K562 (cell line): ENCODE data around the gene ZNF83. TPM values are rescaled to one million over a fixed set of nuclear protein-coding genes. Genes with fewer than 3 reads are reported as not detected.
A peak's percentile ranks its signal among the peaks of the same experiment; 100 is the strongest.

Experiments used
- ASH1L ChIP-seq: fragments of 450-650 bp; IDR thresholded peaks from 2 replicates; pipeline ENCODE4 v1.6.1; 2018; ENCODE audit warnings: borderline replicate concordance, mild to moderate bottlenecking, low read depth; ENCODE audit not compliant: partially characterized antibody
- BRCA1 ChIP-seq, 2 experiments: fragments of 450-650 bp in 1 of 2; sonication (generic) in 1 of 2; formaldehyde crosslinking in 1 of 2; IDR thresholded peaks; 2 replicates each; pipeline versions ENCODE4 v1.5.0 to v1.6.1; 2017 to 2020; ENCODE audit warnings: mild to moderate bottlenecking in 1 of 2, missing genetic modification reagents in 1 of 2
- CBX1 ChIP-seq: sonication (generic); IDR thresholded peaks from 2 replicates; pipeline ENCODE4 v1.6.1; 2016; ENCODE audit warnings: antibody characterized with exemption, low read depth, mild to moderate bottlenecking
- CEBPB ChIP-seq: fragments of 450-650 bp; IDR thresholded peaks from 2 replicates; pipeline ENCODE4 v1.6.1; 2016; ENCODE audit warnings: missing genetic modification characterization, missing compliant biosample characterization
- CREB1 ChIP-seq, 2 experiments: sonication (generic) in 1 of 2; formaldehyde crosslinking in 1 of 2; IDR thresholded peaks; 2 replicates each; pipeline versions ENCODE4 v1.6.1 to v1.8.0; 2012 to 2022; ENCODE audit warnings: inconsistent platforms in 1 of 2, mild to moderate bottlenecking in 1 of 2, missing genetic modification reagents in 1 of 2, moderate library complexity in 1 of 2
- E2F8 ChIP-seq: fragments of 450-650 bp; IDR thresholded peaks from 2 replicates; pipeline ENCODE4 v1.7.1; 2018; ENCODE audit warnings: mild to moderate bottlenecking, low read depth; ENCODE audit not compliant: partially characterized antibody
- FOXJ2 ChIP-seq: fragments of 200-800 bp; sonication (Bioruptor generic); IDR thresholded peaks from 2 replicates; pipeline ENCODE4 v1.6.1; 2016; ENCODE audit warnings: missing genetic modification characterization, missing compliant biosample characterization
- JUNB ChIP-seq: fragments of 450-650 bp; formaldehyde crosslinking; conservative IDR thresholded peaks from 2 replicates; pipeline ENCODE4 v1.4.0; 2020; ENCODE audit warnings: mild to moderate bottlenecking
- KDM1A ChIP-seq, 2 experiments: fragments of 450-650 bp; IDR thresholded peaks; 2 replicates each; pipeline ENCODE4 v1.6.1; 2016; ENCODE audit warnings: mild to moderate bottlenecking in 2 of 2
- L3MBTL2 ChIP-seq: fragments of 450-650 bp; IDR thresholded peaks from 2 replicates; pipeline ENCODE4 v1.6.1; 2016; ENCODE audit warnings: mild to moderate bottlenecking, moderate library complexity
- MTA2 ChIP-seq: fragments of 450-650 bp; IDR thresholded peaks from 2 replicates; pipeline ENCODE4 v1.6.1; 2016; ENCODE audit warnings: low read depth
- NR2C2 ChIP-seq, 2 experiments: fragments of 200-800 bp in 1 of 2; sonication (Bioruptor generic) in 1 of 2; sonication (generic) in 1 of 2; formaldehyde crosslinking in 1 of 2; IDR thresholded peaks; 2 replicates each; pipeline versions ENCODE4 v1.6.1 to v1.8.0; 2016 to 2022; ENCODE audit warnings: mild to moderate bottlenecking in 1 of 2, missing compliant biosample characterization in 1 of 2, missing genetic modification characterization in 1 of 2, missing genetic modification reagents in 1 of 2
- NRF1 ChIP-seq, 2 experiments: fragments of 450-650 bp; IDR thresholded peaks in 1 of 2; conservative IDR thresholded peaks in 1 of 2; 2 replicates each; pipeline ENCODE4 v1.6.1; 2014; ENCODE audit warnings: mild to moderate bottlenecking in 2 of 2
- POLR2A ChIP-seq: fragments of 450-650 bp; conservative IDR thresholded peaks from 2 replicates; pipeline ENCODE4 v1.6.1; 2016
- POLR2G ChIP-seq: fragments of 200-400 bp; formaldehyde crosslinking; IDR thresholded peaks from 2 replicates; pipeline ENCODE4 v1.6.1; 2017; ENCODE audit warnings: low read depth, mild to moderate bottlenecking, antibody characterized with exemption, low read length, moderate library complexity
- PTTG1 ChIP-seq: fragments of 450-650 bp; IDR thresholded peaks from 2 replicates; pipeline ENCODE4 v1.6.1; 2016; ENCODE audit warnings: low read depth, mild to moderate bottlenecking, missing genetic modification characterization, missing compliant biosample characterization
- SMARCC2 ChIP-seq: fragments of 450-650 bp; IDR thresholded peaks from 2 replicates; pipeline ENCODE4 v1.6.1; 2017; ENCODE audit warnings: antibody characterized with exemption, moderate library complexity, mild to moderate bottlenecking, low read depth
- ZBTB33 ChIP-seq: sonication (generic); formaldehyde crosslinking; IDR thresholded peaks from 2 replicates; pipeline ENCODE4 v1.8.1; 2023; ENCODE audit warnings: mild to moderate bottlenecking, missing genetic modification reagents
- ZEB2 ChIP-seq: fragments of 450-650 bp; IDR thresholded peaks from 2 replicates; pipeline ENCODE4 v1.6.1; 2016
- ZFP36 ChIP-seq: fragments of 150-350 bp; IDR thresholded peaks from 2 replicates; pipeline ENCODE4 v1.6.1; 2018; ENCODE audit warnings: low read length, low read depth; ENCODE audit not compliant: partially characterized antibody
- ZNF212 ChIP-seq: fragments of 450-650 bp; formaldehyde crosslinking; IDR thresholded peaks from 2 replicates; pipeline ENCODE4 v1.4.0; 2020; ENCODE audit warnings: mild to moderate bottlenecking
- ZNF24 ChIP-seq: fragments of 450-650 bp; IDR thresholded peaks from 2 replicates; pipeline ENCODE4 v1.6.1; 2016
- ZNF408 ChIP-seq: fragments of 250-450 bp; sonication (Bioruptor Pico); IDR thresholded peaks from 2 replicates; pipeline ENCODE4 v1.4.0; 2020; ENCODE audit warnings: low read depth, mild to moderate bottlenecking, moderate library complexity
- ZNF695 ChIP-seq: fragments of 450-650 bp; formaldehyde crosslinking; IDR thresholded peaks from 2 replicates; pipeline ENCODE4 v1.4.0; 2020; ENCODE audit warnings: mild to moderate bottlenecking, moderate library complexity
- ZZZ3 ChIP-seq: fragments of 450-650 bp; IDR thresholded peaks from 2 replicates; pipeline ENCODE4 v1.6.1; 2016; ENCODE audit warnings: antibody characterized with exemption, mild to moderate bottlenecking, moderate library complexity
- polyA plus RNA-seq, 8 experiments: library from polyadenylated mRNA; depleted of rRNA in 4 of 8; stranded (reverse) in 5 of 8; unstranded in 3 of 8; fragments of >200 nt; fragmentation: Nextera tagmentation in 2 of 8; fragmentation: Illumina TruSeq in 1 of 8; extraction: Ambion mirVana in 2 of 8; extraction: Trizol in 1 of 8; gene quantifications; 2 replicates each; pipeline versions ENCODE4 v1.2.1 to v1.2.3, GENCODE V29; 2011 to 2014; ENCODE audit warnings: inconsistent platforms in 1 of 8, missing spikeins in 1 of 8
- total RNA-seq, 7 experiments: library from RNA; depleted of rRNA in 6 of 7; stranded (reverse); fragments of >200 nt in 6 of 7; fragmentation: Illumina TruSeq in 2 of 7; extraction: Trizol in 2 of 7; gene quantifications; 2 replicates each; pipeline versions ENCODE4 v1.2.1 to v1.2.3, GENCODE V29; 2011 to 2021; ENCODE audit warnings: low replicate concordance in 1 of 7

ZNF83 gene
- total and polyA plus RNA-seq, 9 of the 15 experiments (the other 6 are each of a cell fraction or from before 2014, with no cell fraction given): 18.6 to 74.3 (median 51.9) TPM

- TF ChIP-seq MTA2: no peak
- TF ChIP-seq BRCA1 (IDR thresholded peaks at IDR 0.05): no peak
- TF ChIP-seq BRCA1 (CRISPR knock-in tag; IDR thresholded peaks at IDR 0.05): no peak
- TF ChIP-seq POLR2G: peak; percentile 86
- no peak for TF ChIP-seq E2F8
- TF ChIP-seq ZBTB33 (CRISPR knock-in tag): no peak
- no peak for TF ChIP-seq ZNF408 (CRISPR knock-in tag)
- TF ChIP-seq ZNF695: no peak
- no peak for TF ChIP-seq ZNF212 (CRISPR knock-in tag)
- TF ChIP-seq ZEB2: no peak
- TF ChIP-seq NR2C2 (CRISPR knock-in tag; IDR thresholded peaks at IDR 0.05): no peak
- no peak; the same call in 1 of the 2 replicates for TF ChIP-seq NR2C2 (tag; IDR thresholded peaks at IDR 0.05)
- no peak for TF ChIP-seq SMARCC2
- no peak for TF ChIP-seq KDM1A (IDR thresholded peaks at IDR 0.05)
- TF ChIP-seq FOXJ2 (tag): no peak
- TF ChIP-seq PTTG1 (tag): no peak
- no peak for TF ChIP-seq JUNB (CRISPR knock-in tag)
- TF ChIP-seq POLR2A: peak; percentile 85
- TF ChIP-seq ZNF24: no peak
- TF ChIP-seq CBX1: 0 out of 2 replicates have a peak, but pooled peaks have one; percentile 31
- TF ChIP-seq CEBPB: no peak
- TF ChIP-seq NRF1 (conservative IDR thresholded peaks at IDR 0.05 in 1 of 2, IDR thresholded peaks at IDR 0.05 in 1 of 2): peak; percentile 86 to 88
- TF ChIP-seq ASH1L: no peak
- TF ChIP-seq L3MBTL2: peak; percentile 86
- no peak for TF ChIP-seq ZZZ3
- no peak for TF ChIP-seq CREB1 (IDR thresholded peaks at IDR 0.05)
- TF ChIP-seq CREB1 (CRISPR knock-in tag; IDR thresholded peaks at IDR 0.05): no peak
- no peak for TF ChIP-seq ZFP36
These were observed 36.9 kb downstream of the ZNF83 start (continued) for GRCh38 chr19:52601025-52601973.
